GM18526 (cell line): ENCODE results near the gene AMOT.

Experiments
- POLR2A ChIP-seq: IDR thresholded peaks from 3 replicates; pipeline ENCODE4 v1.6.1; 2011; ENCODE audit not compliant: insufficient read length; ENCODE audit errors: extremely low read depth

The AMOT gene

GRCh38 chrX:112785344-112785743, 55.3 kb downstream of the AMOT start:
- TF ChIP-seq POLR2A = no peak

GRCh38 chrX:112784692-112785091, 55.9 kb downstream of the AMOT start:
- no peak for TF ChIP-seq POLR2A

GRCh38 chrX:112779139-112779538, 61.5 kb downstream of the AMOT start:
- TF ChIP-seq POLR2A = no peak

- TF ChIP-seq POLR2A = no peak
Measured at GRCh38 chrX:112774651-112775293, 65.9 kb downstream of the AMOT start.

GRCh38 chrX:112774142-112774541, 66.5 kb downstream of the AMOT start:
- no peak for TF ChIP-seq POLR2A

GRCh38 chrX:112769034-112769433, 71.6 kb downstream of the AMOT start:
- TF ChIP-seq POLR2A = no peak

- TF ChIP-seq POLR2A = no peak
Measured at GRCh38 chrX:112768563-112768962, 72.1 kb downstream of the AMOT start.

GRCh38 chrX:112766774-112767173, 73.9 kb downstream of the AMOT start:
- TF ChIP-seq POLR2A = no peak

GRCh38 chrX:112761242-112762207, 79.1 kb downstream of the AMOT start:
- no peak for TF ChIP-seq POLR2A

- TF ChIP-seq POLR2A = no peak
Measured at GRCh38 chrX:112760697-112761096, 79.9 kb downstream of the AMOT start.

- TF ChIP-seq POLR2A = no peak
Measured at GRCh38 chrX:112759966-112760365, 80.7 kb downstream of the AMOT start.

- no peak for TF ChIP-seq POLR2A
Measured at GRCh38 chrX:112759512-112759911, 81.1 kb downstream of the AMOT start.

GRCh38 chrX:112757946-112758345, 82.7 kb downstream of the AMOT start:
- no peak for TF ChIP-seq POLR2A

GRCh38 chrX:112753116-112753515, 87.5 kb downstream of the AMOT start:
- TF ChIP-seq POLR2A = no peak

GRCh38 chrX:112751076-112751475, 89.6 kb downstream of the AMOT start:
- TF ChIP-seq POLR2A = no peak

GRCh38 chrX:112746812-112747595, 93.6 kb downstream of the AMOT start:
- TF ChIP-seq POLR2A = no peak

GRCh38 chrX:112738347-112739033, 102.1 kb downstream of the AMOT start:
- TF ChIP-seq POLR2A = no peak
